ENCODE measurements around the gene MUL1. TPM values are rescaled to one million over a fixed set of nuclear protein-coding genes. Genes with fewer than 3 reads are reported as not detected.

Gene MUL1
- total and polyA plus RNA-seq, 4 donors: 6.0 to 32.6 (median 24.6) TPM

GRCh38 chr1:20530901-20531300 is 22.9 kb upstream of the MUL1 start:
- WGBS, 2 donors: 64 to 77% methylated on average over 6 of the region's 6 CpGs
- H3K9ac ChIP-seq (ENCODE audit: insufficient read depth in 1 of 2, low read length in 2 of 2): no peak overlapping the region

GRCh38 chr1:20530306-20530705 is 22.4 kb upstream of the MUL1 start:
- TF ChIP-seq CTCF (IDR thresholded peaks at IDR 0.05; ENCODE audit: control extremely low read depth, extremely low read depth): no peak
- WGBS, 2 donors: 16 to 18% methylated on average over 8 of the region's 8 CpGs
- H3K4me1 ChIP-seq (ENCODE audit: control insufficient read depth in 5 of 5, insufficient read depth in 5 of 5, low read length in 5 of 5): no peaks in the 10 kb centered on the region
- DNase-seq (no peak), ATAC-seq (ENCODE audit: insufficient read depth, low FRiP score) (no peak)
- no peak overlapping the region for H3K9ac ChIP-seq (ENCODE audit: insufficient read depth in 1 of 2, low read length in 2 of 2)
- H3K36me3 ChIP-seq (ENCODE audit: control insufficient read depth in 4 of 4, insufficient read depth in 4 of 4, low read length in 4 of 4): no peaks in the 10 kb centered on the region
- H3K4me3 ChIP-seq: no peak overlapping the region
- peaks cover 0 to 24% (median 15%) of the 10 kb centered on the region in 3 donors for H3K27me3 ChIP-seq (ENCODE audit: control insufficient read depth in 3 of 3, insufficient read depth in 3 of 3, low read length in 2 of 3)
- no peak overlapping the region for H3K27ac ChIP-seq (ENCODE audit: low read depth in 1 of 2, low read length in 1 of 2)
- H3K9me3 ChIP-seq (ENCODE audit: control insufficient read depth in 4 of 4, insufficient read depth in 3 of 4, low read length in 3 of 4): peaks cover 0 to 5% (median 0%) of the 10 kb centered on the region in 4 donors

More at GRCh38 chr1:20530901-20531300, 22.9 kb upstream of the MUL1 start:
- Histone ChIP-seq H3K9me3 (ENCODE audit: control insufficient read depth in 4 of 4, insufficient read depth in 3 of 4, low read length in 3 of 4) (peaks cover 0 to 5% (median 0%) of the 10 kb centered on the region in 4 donors), H3K36me3 (ENCODE audit: control insufficient read depth in 4 of 4, insufficient read depth in 4 of 4, low read length in 4 of 4) (no peaks in the 10 kb centered on the region), H3K4me3 (no peak overlapping the region), H3K27ac (ENCODE audit: low read depth in 1 of 2, low read length in 1 of 2) (no peak overlapping the region), H3K27me3 (ENCODE audit: control insufficient read depth in 3 of 3, insufficient read depth in 3 of 3, low read length in 2 of 3) (peaks cover 0 to 30% (median 14%) of the 10 kb centered on the region in 3 donors), H3K4me1 (ENCODE audit: control insufficient read depth in 5 of 5, insufficient read depth in 5 of 5, low read length in 5 of 5) (no peaks in the 10 kb centered on the region)
- ATAC-seq (ENCODE audit: insufficient read depth, low FRiP score) (no peak), DNase-seq (no peak)
- TF ChIP-seq CTCF (IDR thresholded peaks at IDR 0.05; ENCODE audit: control extremely low read depth, extremely low read depth): no peak

DNA sequence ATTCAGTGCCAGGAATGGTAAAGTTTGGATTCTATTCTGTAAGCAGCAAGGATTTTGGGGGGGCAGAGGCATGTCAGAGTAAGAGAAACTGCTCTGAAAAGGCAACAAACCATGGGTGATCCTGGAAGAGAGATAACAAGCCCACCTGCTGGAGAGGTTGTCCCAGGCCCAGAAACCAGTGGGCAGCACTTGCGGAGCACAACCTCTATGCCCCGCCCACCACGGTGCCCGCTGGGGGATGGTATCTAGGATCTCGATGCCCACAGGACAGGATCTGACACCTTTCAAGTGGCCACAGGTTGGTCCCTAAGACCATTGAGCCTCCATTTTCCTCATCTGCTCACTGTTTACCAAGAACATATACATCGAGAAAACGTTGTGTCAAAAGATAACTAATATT is 20.3 kb upstream of the MUL1 start:
- H3K4me1 ChIP-seq (ENCODE audit: control insufficient read depth in 5 of 5, insufficient read depth in 5 of 5, low read length in 5 of 5): no peaks in the 10 kb centered on the region
- H3K27me3 ChIP-seq (ENCODE audit: control insufficient read depth in 3 of 3, insufficient read depth in 3 of 3, low read length in 2 of 3): peaks cover 0 to 17% (median 16%) of the 10 kb centered on the region in 3 donors
- no peak for TF ChIP-seq CTCF (IDR thresholded peaks at IDR 0.05; ENCODE audit: control extremely low read depth, extremely low read depth)
- ATAC-seq (ENCODE audit: insufficient read depth, low FRiP score) (no peak), DNase-seq (no peak)
- H3K4me3 ChIP-seq: no peak overlapping the region
- 51 to 69% methylated on average over 7 of the region's 7 CpGs for WGBS, 2 donors
- peaks cover 0 to 6% (median 0%) of the 10 kb centered on the region in 4 donors for H3K9me3 ChIP-seq (ENCODE audit: control insufficient read depth in 4 of 4, insufficient read depth in 3 of 4, low read length in 3 of 4)
- H3K36me3 ChIP-seq (ENCODE audit: control insufficient read depth in 4 of 4, insufficient read depth in 4 of 4, low read length in 4 of 4): no peaks in the 10 kb centered on the region
- H3K27ac ChIP-seq (ENCODE audit: low read depth in 1 of 2, low read length in 1 of 2): no peak overlapping the region
- H3K9ac ChIP-seq (ENCODE audit: insufficient read depth in 1 of 2, low read length in 2 of 2): no peak overlapping the region

- WGBS, 2 donors: 79 to 90% methylated on average over 6 of the region's 6 CpGs
- Histone ChIP-seq H3K27me3 (ENCODE audit: control insufficient read depth in 3 of 3, insufficient read depth in 3 of 3, low read length in 2 of 3) (peaks cover 0 to 17% (median 13%) of the 10 kb centered on the region in 3 donors), H3K9ac (ENCODE audit: insufficient read depth in 1 of 2, low read length in 2 of 2) (no peak overlapping the region), H3K36me3 (ENCODE audit: control insufficient read depth in 4 of 4, insufficient read depth in 4 of 4, low read length in 4 of 4) (no peaks in the 10 kb centered on the region), H3K4me3 (no peak overlapping the region), H3K27ac (ENCODE audit: low read depth in 1 of 2, low read length in 1 of 2) (no peak overlapping the region), H3K9me3 (ENCODE audit: control insufficient read depth in 4 of 4, insufficient read depth in 3 of 4, low read length in 3 of 4) (peaks cover 0 to 6% (median 0%) of the 10 kb centered on the region in 4 donors), H3K4me1 (ENCODE audit: control insufficient read depth in 5 of 5, insufficient read depth in 5 of 5, low read length in 5 of 5) (no peaks in the 10 kb centered on the region)
- DNase-seq (no peak), ATAC-seq (ENCODE audit: insufficient read depth, low FRiP score) (no peak)
- TF ChIP-seq CTCF (IDR thresholded peaks at IDR 0.05; ENCODE audit: control extremely low read depth, extremely low read depth): no peak
Observed at GRCh38 chr1:20526267-20526666, 18.3 kb upstream of the MUL1 start.
